ENCODE measurements around the gene RAB7A. TPM values are rescaled to one million over a fixed set of nuclear protein-coding genes. Genes with fewer than 3 reads are reported as not detected.
A peak's percentile ranks its signal among the peaks of the same experiment; 100 is the strongest.
"Not testable (repeated sequence)": the region's sequence is repeated elsewhere in the genome, so short reads cannot be mapped to it uniquely, and the experiment has no call there.

RAB7A gene
- total RNA-seq, 1 experiment from 2014 or later, result 172 TPM

GRCh38 chr3:128727996-128728395, 2.0 kb downstream of the RAB7A start:
- POLR2A ChIA-PET, result interaction anchor here (0.7 to 4.1 kb wide), 13 partner anchors 9 to 765 kb away, joined by 3 to 59 read pairs (median 8); partner anchors contain the start of genes ACAD9 and RPN1
- peak; percentile 22 for DNase-seq (ENCODE audit: unreplicated experiment)
- intact Hi-C loops (cut with micrococcal nuclease), result loop anchor here (2.0 kb wide), 1 partner anchor 67 kb away; no protein-coding TSS in a partner anchor
- H3K4me3 Mint-ChIP-seq (ENCODE audit: unreplicated experiment), result peak overlapping the region; percentile 78
- no TSS peak for BruUV-seq (replicated peaks)
- peaks cover 22% of the 10 kb centered on the region for H3K4me1 Mint-ChIP-seq (ENCODE audit: insufficient read depth, unreplicated experiment)
- no peaks in the 10 kb centered on the region for H3K9me3 Mint-ChIP-seq (ENCODE audit: unreplicated experiment)
- TF ChIP-seq, protein P1, sequence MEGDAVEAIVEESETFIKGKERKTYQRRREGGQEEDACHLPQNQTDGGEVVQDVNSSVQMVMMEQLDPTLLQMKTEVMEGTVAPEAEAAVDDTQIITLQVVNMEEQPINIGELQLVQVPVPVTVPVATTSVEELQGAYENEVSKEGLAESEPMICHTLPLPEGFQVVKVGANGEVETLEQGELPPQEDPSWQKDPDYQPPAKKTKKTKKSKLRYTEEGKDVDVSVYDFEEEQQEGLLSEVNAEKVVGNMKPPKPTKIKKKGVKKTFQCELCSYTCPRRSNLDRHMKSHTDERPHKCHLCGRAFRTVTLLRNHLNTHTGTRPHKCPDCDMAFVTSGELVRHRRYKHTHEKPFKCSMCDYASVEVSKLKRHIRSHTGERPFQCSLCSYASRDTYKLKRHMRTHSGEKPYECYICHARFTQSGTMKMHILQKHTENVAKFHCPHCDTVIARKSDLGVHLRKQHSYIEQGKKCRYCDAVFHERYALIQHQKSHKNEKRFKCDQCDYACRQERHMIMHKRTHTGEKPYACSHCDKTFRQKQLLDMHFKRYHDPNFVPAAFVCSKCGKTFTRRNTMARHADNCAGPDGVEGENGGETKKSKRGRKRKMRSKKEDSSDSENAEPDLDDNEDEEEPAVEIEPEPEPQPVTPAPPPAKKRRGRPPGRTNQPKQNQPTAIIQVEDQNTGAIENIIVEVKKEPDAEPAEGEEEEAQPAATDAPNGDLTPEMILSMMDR (IDR thresholded peaks at IDR 0.05; ENCODE audit: unreplicated experiment), result no peak
- no peaks in the 10 kb centered on the region for H3K27me3 Mint-ChIP-seq (ENCODE audit: insufficient read depth, unreplicated experiment)
- H3K36me3 Mint-ChIP-seq (ENCODE audit: insufficient read depth, unreplicated experiment), result peaks cover 19% of the 10 kb centered on the region
- H3K27ac Mint-ChIP-seq (ENCODE audit: low read depth, unreplicated experiment), result peak overlapping the region; percentile 90
- CTCF ChIA-PET, result interaction anchor here (0.7 to 4.3 kb wide), 2 partner anchors 28 to 47 kb away, joined by 3 to 30 read pairs; no protein-coding TSS in a partner anchor

- DNase-seq (ENCODE audit: unreplicated experiment); H3K9me3 Mint-ChIP-seq (ENCODE audit: unreplicated experiment); H3K27ac Mint-ChIP-seq (ENCODE audit: low read depth, unreplicated experiment); intact Hi-C loops (cut with micrococcal nuclease); H3K27me3 Mint-ChIP-seq (ENCODE audit: insufficient read depth, unreplicated experiment); BruUV-seq (replicated peaks): not testable (repeated sequence)
- ChIA-PET POLR2A (interaction anchor here (1.2 to 1.3 kb wide), 2 partner anchors 47 to 75 kb away, joined by 3 to 4 read pairs; no protein-coding TSS in a partner anchor), CTCF (interaction anchor here (0.6 to 4.3 kb wide), 3 partner anchors 48 to 112 kb away, joined by 3 to 30 read pairs (median 3); no protein-coding TSS in a partner anchor)
- H3K4me3 Mint-ChIP-seq (ENCODE audit: unreplicated experiment), result peak overlapping the region; percentile 78
- H3K36me3 Mint-ChIP-seq (ENCODE audit: insufficient read depth, unreplicated experiment), result peaks cover 23% of the 10 kb centered on the region
- H3K4me1 Mint-ChIP-seq (ENCODE audit: insufficient read depth, unreplicated experiment), result peaks cover 22% of the 10 kb centered on the region
Measured at GRCh38 chr3:128728521-128728920, 2.5 kb downstream of the RAB7A start.

DNA sequence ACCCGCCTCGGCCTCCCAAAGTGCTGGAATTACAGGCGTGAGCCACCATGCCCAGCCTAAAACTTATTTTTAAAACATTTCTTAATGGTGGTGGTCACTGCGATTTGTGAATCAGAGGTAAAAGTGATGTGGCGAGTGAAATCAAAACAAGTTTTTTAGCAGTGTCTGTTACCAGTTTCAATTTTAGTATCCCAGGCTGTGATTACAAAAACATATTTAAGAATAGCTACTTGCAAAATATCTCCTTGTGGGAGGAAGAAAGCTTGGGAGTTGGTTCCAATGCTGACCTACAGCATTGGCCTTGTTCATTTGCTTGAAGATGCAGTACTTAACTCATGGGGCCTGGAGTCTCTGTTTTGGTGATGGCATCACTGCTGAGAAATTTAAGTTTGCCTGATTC, 4.5 kb downstream of the RAB7A start:
- no peak for DNase-seq (ENCODE audit: unreplicated experiment)
- TF ChIP-seq, protein P1 (IDR thresholded peaks at IDR 0.05; ENCODE audit: unreplicated experiment), result no peak
- intact Hi-C loops (cut with micrococcal nuclease), result no loop called here
- H3K27me3 Mint-ChIP-seq (ENCODE audit: insufficient read depth, unreplicated experiment), result no peaks in the 10 kb centered on the region
- no peak overlapping the region for H3K4me3 Mint-ChIP-seq (ENCODE audit: unreplicated experiment)
- H3K9me3 Mint-ChIP-seq (ENCODE audit: unreplicated experiment), result no peaks in the 10 kb centered on the region
- BruUV-seq (replicated peaks), result no TSS peak
- peaks cover 26% of the 10 kb centered on the region for H3K4me1 Mint-ChIP-seq (ENCODE audit: insufficient read depth, unreplicated experiment)
- POLR2A ChIA-PET, result no interaction called here
- no peak overlapping the region for H3K27ac Mint-ChIP-seq (ENCODE audit: low read depth, unreplicated experiment)
- CTCF ChIA-PET, result interaction anchor here (0.7 to 1.5 kb wide), 2 partner anchors 50 to 323 kb away, joined by 4 to 8 read pairs; no protein-coding TSS in a partner anchor
- peaks cover 29% of the 10 kb centered on the region for H3K36me3 Mint-ChIP-seq (ENCODE audit: insufficient read depth, unreplicated experiment)

DNA sequence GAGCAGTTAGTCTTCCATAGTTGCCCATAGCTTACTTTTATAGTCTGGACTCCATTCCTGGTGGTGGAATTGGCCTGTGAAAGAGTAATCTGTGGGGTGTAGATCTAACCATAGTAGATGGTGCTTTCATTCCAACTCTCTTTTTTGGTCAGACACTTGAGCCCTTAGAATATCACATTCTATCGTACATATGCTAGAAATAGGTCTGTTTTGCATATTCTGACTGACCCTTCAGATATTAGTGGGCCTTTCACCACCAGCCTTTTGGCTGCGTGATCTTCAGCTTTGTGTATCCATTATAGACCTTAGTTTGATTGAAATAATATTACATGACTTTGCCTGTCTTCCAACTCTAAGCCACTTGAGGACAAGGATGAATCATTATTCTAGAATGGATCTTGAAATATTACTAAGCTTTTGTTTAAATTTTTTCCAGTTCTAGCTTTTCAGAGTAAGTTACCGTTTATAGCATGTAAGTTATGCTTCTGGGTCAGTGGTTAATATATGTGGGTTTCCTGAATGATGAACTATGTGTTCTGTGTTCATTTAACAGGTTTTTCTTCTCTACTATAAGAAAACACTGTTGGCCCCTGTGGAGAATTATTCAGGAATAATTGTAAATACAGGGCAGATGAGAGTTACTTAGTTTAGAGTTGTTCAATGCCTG, 8.7 kb downstream of the RAB7A start:
- Mint-ChIP-seq H3K36me3 (ENCODE audit: insufficient read depth, unreplicated experiment) (peaks cover 34% of the 10 kb centered on the region), H3K4me3 (ENCODE audit: unreplicated experiment) (no peak overlapping the region), H3K27me3 (ENCODE audit: insufficient read depth, unreplicated experiment) (no peaks in the 10 kb centered on the region), H3K4me1 (ENCODE audit: insufficient read depth, unreplicated experiment) (peaks cover 29% of the 10 kb centered on the region), H3K9me3 (ENCODE audit: unreplicated experiment) (no peaks in the 10 kb centered on the region), H3K27ac (ENCODE audit: low read depth, unreplicated experiment) (no peak overlapping the region)
- no peak for DNase-seq (ENCODE audit: unreplicated experiment)
- TF ChIP-seq, protein P1 (IDR thresholded peaks at IDR 0.05; ENCODE audit: unreplicated experiment), result no peak
- intact Hi-C loops (cut with micrococcal nuclease), result no loop called here
- ChIA-PET CTCF (interaction anchor here (1.2 kb wide), 1 partner anchor 54 kb away, joined by 5 read pairs; no protein-coding TSS in a partner anchor), POLR2A (interaction anchor here (1.2 to 6.1 kb wide), 3 partner anchors 8 to 69 kb away, joined by 3 to 45 read pairs (median 3); partner anchors contain the start of gene RAB7A)
- no TSS peak for BruUV-seq (replicated peaks)
